Muscle layer of colon (tissue), 2 donors: Measurements from ENCODE around the gene CPEB3.

Experiments
- H3K27ac ChIP-seq: one replicate; pipeline ENCODE4 v1.7.0; 2013; ENCODE audit warnings: low read depth, mild to moderate bottlenecking, low read length, moderate library complexity
- H3K27me3 ChIP-seq, 2 donors: one replicate each; pipeline ENCODE4 v1.7.0; 2013; ENCODE audit warnings: low read length in 2 of 2, mild to moderate bottlenecking in 2 of 2; ENCODE audit not compliant: insufficient read depth in 2 of 2, control insufficient read depth in 1 of 2
- H3K36me3 ChIP-seq: one replicate; pipeline ENCODE4 v1.7.0; 2013; ENCODE audit warnings: mild to moderate bottlenecking, low read length; ENCODE audit not compliant: insufficient read depth
- H3K4me1 ChIP-seq: one replicate; pipeline ENCODE4 v1.7.0; 2013; ENCODE audit warnings: mild to moderate bottlenecking, low read length; ENCODE audit not compliant: insufficient read depth
- H3K4me3 ChIP-seq, 2 donors: one replicate each; pipeline ENCODE4 v1.7.0; 2013; ENCODE audit warnings: low read length in 2 of 2, low read depth in 1 of 2, mild to moderate bottlenecking in 1 of 2, moderate library complexity in 1 of 2
- H3K9ac ChIP-seq: one replicate; pipeline ENCODE4 v1.7.0; 2013; ENCODE audit warnings: low read length
- H3K9me3 ChIP-seq: one replicate; pipeline ENCODE4 v1.7.0; 2013; ENCODE audit warnings: mild to moderate bottlenecking, low read length
- donor health status: abdominal sarcoma.
- donor health status: Adenocarcinoma of cecum.

The CPEB3 gene

GRCh38 chr10:92111336-92111939 is 179.4 kb downstream of the CPEB3 start:
- no peak overlapping the region for H3K9ac ChIP-seq
- peaks cover 9% of the 10 kb centered on the region for H3K36me3 ChIP-seq
- no peak overlapping the region for H3K4me3 ChIP-seq
- no peaks in the 10 kb centered on the region for H3K4me1 ChIP-seq
- H3K27ac ChIP-seq: no peak overlapping the region
- H3K27me3 ChIP-seq: no peaks in the 10 kb centered on the region
- H3K9me3 ChIP-seq: no peaks in the 10 kb centered on the region

GRCh38 chr10:92110039-92110794 is 180.7 kb downstream of the CPEB3 start:
- Histone ChIP-seq H3K27me3 (no peaks in the 10 kb centered on the region), H3K4me1 (no peaks in the 10 kb centered on the region), H3K36me3 (peaks cover 9% of the 10 kb centered on the region), H3K4me3 (no peak overlapping the region), H3K9ac (no peak overlapping the region), H3K9me3 (no peaks in the 10 kb centered on the region), H3K27ac (no peak overlapping the region)

- H3K9me3 ChIP-seq: no peaks in the 10 kb centered on the region
- no peaks in the 10 kb centered on the region for H3K27me3 ChIP-seq
- H3K4me3 ChIP-seq: no peak overlapping the region
- H3K36me3 ChIP-seq: peaks cover 9% of the 10 kb centered on the region
- H3K9ac ChIP-seq: no peak overlapping the region
- H3K27ac ChIP-seq: no peak overlapping the region
- H3K4me1 ChIP-seq: peaks cover 3% of the 10 kb centered on the region
These were observed 182.1 kb downstream of the CPEB3 start for GRCh38 chr10:92108747-92109146.

- Histone ChIP-seq H3K27ac (no peak overlapping the region), H3K27me3 (no peaks in the 10 kb centered on the region), H3K9me3 (no peaks in the 10 kb centered on the region), H3K4me3 (no peak overlapping the region), H3K9ac (no peak overlapping the region), H3K36me3 (peaks cover 9% of the 10 kb centered on the region), H3K4me1 (peaks cover 7% of the 10 kb centered on the region)
These were observed 182.8 kb downstream of the CPEB3 start for GRCh38 chr10:92108120-92108519.

GRCh38 chr10:92103376-92104090 is 187.3 kb downstream of the CPEB3 start:
- peaks cover 22% of the 10 kb centered on the region for H3K4me1 ChIP-seq
- no peaks in the 10 kb centered on the region for H3K9me3 ChIP-seq
- H3K9ac ChIP-seq: no peak overlapping the region
- no peak overlapping the region for H3K27ac ChIP-seq
- H3K27me3 ChIP-seq: no peaks in the 10 kb centered on the region
- no peaks in the 10 kb centered on the region for H3K36me3 ChIP-seq
- H3K4me3 ChIP-seq: no peak overlapping the region

GRCh38 chr10:92102601-92103213 is 188.2 kb downstream of the CPEB3 start:
- H3K4me1 ChIP-seq: peaks cover 22% of the 10 kb centered on the region
- H3K36me3 ChIP-seq: no peaks in the 10 kb centered on the region
- H3K27me3 ChIP-seq: no peaks in the 10 kb centered on the region
- H3K4me3 ChIP-seq: no peak overlapping the region
- H3K9ac ChIP-seq: no peak overlapping the region
- no peaks in the 10 kb centered on the region for H3K9me3 ChIP-seq
- H3K27ac ChIP-seq: no peak overlapping the region

- Histone ChIP-seq H3K4me3 (no peak overlapping the region), H3K9me3 (no peaks in the 10 kb centered on the region), H3K36me3 (no peaks in the 10 kb centered on the region), H3K27me3 (no peaks in the 10 kb centered on the region), H3K9ac (no peak overlapping the region), H3K4me1 (no peaks in the 10 kb centered on the region), H3K27ac (no peak overlapping the region)
These were observed 195.9 kb downstream of the CPEB3 start for GRCh38 chr10:92094960-92095359.

GRCh38 chr10:92091965-92092364 is 198.9 kb downstream of the CPEB3 start:
- H3K27ac ChIP-seq: no peak overlapping the region
- H3K9ac ChIP-seq: no peak overlapping the region
- no peaks in the 10 kb centered on the region for H3K27me3 ChIP-seq
- peaks cover 9% of the 10 kb centered on the region for H3K4me1 ChIP-seq
- no peaks in the 10 kb centered on the region for H3K9me3 ChIP-seq
- H3K36me3 ChIP-seq: no peaks in the 10 kb centered on the region
- no peak overlapping the region for H3K4me3 ChIP-seq

- Histone ChIP-seq H3K4me3 (no peak overlapping the region), H3K4me1 (peaks cover 12% of the 10 kb centered on the region), H3K27ac (no peak overlapping the region), H3K27me3 (no peaks in the 10 kb centered on the region), H3K9me3 (no peaks in the 10 kb centered on the region), H3K9ac (no peak overlapping the region), H3K36me3 (no peaks in the 10 kb centered on the region)
These were observed 203.0 kb downstream of the CPEB3 start for GRCh38 chr10:92087750-92088395.

GRCh38 chr10:92082583-92083280 is 208.1 kb downstream of the CPEB3 start:
- no peak overlapping the region for H3K27ac ChIP-seq

More at GRCh38 chr10:92082583-92083280, 208.1 kb downstream of the CPEB3 start:
- H3K9me3 ChIP-seq: no peaks in the 10 kb centered on the region
- peaks cover 14% of the 10 kb centered on the region for H3K36me3 ChIP-seq
- H3K27me3 ChIP-seq: no peaks in the 10 kb centered on the region
- peaks cover 11% of the 10 kb centered on the region for H3K4me1 ChIP-seq
- H3K9ac ChIP-seq: no peak overlapping the region
- H3K4me3 ChIP-seq: no peak overlapping the region
